Fibroblast of skin of back (primary cell): ENCODE measurements around the gene CMSS1.

Experiments
- DNase-seq: peaks from one replicate; pipeline ENCODE4 v3.0.0-alpha.2; 2013

CMSS1 gene

GRCh38 chr3:100060685-100061484, 243.2 kb downstream of the CMSS1 start:
- no peak for DNase-seq

GRCh38 chr3:100062665-100063064, 245.0 kb downstream of the CMSS1 start:
- DNase-seq = no peak

GRCh38 chr3:100063929-100064461, 246.3 kb downstream of the CMSS1 start:
- DNase-seq = peak; percentile 67

- DNase-seq = no peak
These were observed 249.9 kb downstream of the CMSS1 start for GRCh38 chr3:100067589-100067988.

- DNase-seq = peak; percentile 77
These were observed 251.2 kb downstream of the CMSS1 start for GRCh38 chr3:100068826-100069225.

GRCh38 chr3:100069472-100069871, 251.8 kb downstream of the CMSS1 start:
- DNase-seq = no peak

GRCh38 chr3:100072326-100073048, 254.8 kb downstream of the CMSS1 start:
- DNase-seq = no peak

- DNase-seq = no peak
These were observed 255.5 kb downstream of the CMSS1 start for GRCh38 chr3:100073049-100073713.

- peak; percentile 93 for DNase-seq
These were observed 256.1 kb downstream of the CMSS1 start for GRCh38 chr3:100073714-100074307.

- DNase-seq = no peak
These were observed 257.5 kb downstream of the CMSS1 start for GRCh38 chr3:100075196-100075595.

GRCh38 chr3:100075851-100076730, 258.4 kb downstream of the CMSS1 start:
- DNase-seq = no peak

GRCh38 chr3:100076731-100077529, 259.3 kb downstream of the CMSS1 start:
- no peak for DNase-seq

GRCh38 chr3:100079328-100079727, 261.7 kb downstream of the CMSS1 start:
- no peak for DNase-seq

- peak; percentile 93 for DNase-seq
These were observed 262.9 kb downstream of the CMSS1 start for GRCh38 chr3:100080573-100080972.

- peak; percentile 50 for DNase-seq
These were observed 263.6 kb downstream of the CMSS1 start for GRCh38 chr3:100081311-100081710.

- peak; percentile 57 for DNase-seq
These were observed 264.5 kb downstream of the CMSS1 start for GRCh38 chr3:100081986-100082692.

- peak; percentile 50 for DNase-seq
These were observed 265.1 kb downstream of the CMSS1 start for GRCh38 chr3:100082714-100083113.

GRCh38 chr3:100083209-100083608, 265.5 kb downstream of the CMSS1 start:
- no peak for DNase-seq

GRCh38 chr3:100084100-100084806, 266.6 kb downstream of the CMSS1 start:
- no peak for DNase-seq
